Omental fat pad (tissue), 4 donors: Measurements from ENCODE around the gene ZNF700. TPM values are rescaled to one million over a fixed set of nuclear protein-coding genes. Genes with fewer than 3 reads are reported as not detected.

Source experiments
- ATAC-seq: fragments of 150-250 bp; one replicate; pipeline ENCODE4 v1.9.1; 2016; ENCODE audit warnings: mild to moderate bottlenecking, moderate library complexity; ENCODE audit not compliant: low FRiP score
- DNase-seq: peaks from one replicate; pipeline ENCODE4 v3.0.0-alpha.2; 2019; ENCODE audit warnings: low spot score
- CTCF ChIP-seq, 3 donors: fragments of 450-650 bp; IDR thresholded peaks; one replicate each; pipeline ENCODE4 v1.5.1; 2016 to 2017; ENCODE audit warnings: antibody characterized with exemption in 3 of 3, mild to moderate bottlenecking in 3 of 3, moderate library complexity in 2 of 3
- small RNA-seq: library from RNA; depleted of rRNA; stranded (forward); fragments of <200 nt; gene quantifications from one replicate; pipeline ENCODE3, GENCODE V24; 2016
- total RNA-seq, 4 donors: library from RNA; depleted of rRNA; stranded (reverse); fragments of >200 nt; gene quantifications; one replicate each; pipeline ENCODE4 v1.1.0, GENCODE V29; 2016

ZNF700 gene
- total RNA-seq, 4 donors from 2014 or later: 8.3 to 26.5 (median 10.4) TPM

- ATAC-seq (no peak), DNase-seq (no peak)
- TF ChIP-seq CTCF (IDR thresholded peaks at IDR 0.05): no peak
Measured at GRCh38 chr19:11995174-11995573, 70.3 kb downstream of the ZNF700 start.

Small RNA genes within 50 kb of the gene (small RNA-seq; reads per million reads assigned to genes)
- gene RNA5SP464: not detected

Other genes starting within 250 kb of the ZNF700 start
- gene ZNF823, start 186.2 kb upstream of the ZNF700 start, total RNA-seq: 10 to 100 TPM in 1 of 4 donors, 1 to 10 TPM in 3; 3.4 to 14.2 (median 5.4) TPM
- 10 to 100 TPM in 1 of 4 donors, 1 to 10 TPM in 3; 2.6 to 12.8 (median 4.6) TPM for gene ZNF441, start 158.1 kb upstream of the ZNF700 start, total RNA-seq
- gene ZNF491, start 126.6 kb upstream of the ZNF700 start, total RNA-seq: 1 to 10 TPM in 1 of 4 donors, under 1 TPM in 3; 0.36 to 3.9 (median 0.76) TPM
- 10 to 100 TPM in 2 of 4 donors, 1 to 10 TPM in 2; 7.1 to 13.9 (median 9.2) TPM for gene ZNF440, start 110.8 kb upstream of the ZNF700 start, total RNA-seq
- 1 to 10 TPM; 1.6 to 8.2 (median 2.6) TPM for gene ZNF439, start 76.4 kb upstream of the ZNF700 start, total RNA-seq
- gene ZNF69, start 37.3 kb upstream of the ZNF700 start, total RNA-seq: 10 to 100 TPM in 1 of 4 donors, 1 to 10 TPM in 3; 3.4 to 13.6 (median 7.2) TPM
- 1 to 10 TPM; 1.9 to 8.0 (median 3.6) TPM for gene ZNF763, start 39.9 kb downstream of the ZNF700 start, total RNA-seq
- gene ZNF433, start 110.6 kb downstream of the ZNF700 start, total RNA-seq: 1 to 10 TPM; 3.2 to 5.2 (median 3.5) TPM
- gene ZNF878, start 127.9 kb downstream of the ZNF700 start, total RNA-seq: 1 to 10 TPM in 2 of 4 donors, under 1 TPM in 1, not detected in 1; 0.19 to 2.4 (median 1.9) TPM
- gene ZNF844, start 139.6 kb downstream of the ZNF700 start, total RNA-seq: 10 to 100 TPM in 1 of 4 donors, 1 to 10 TPM in 3; 2.5 to 13.4 (median 4.8) TPM
- gene ZNF20, start 215.2 kb downstream of the ZNF700 start, total RNA-seq: 1 to 10 TPM; 1.7 to 4.5 (median 2.4) TPM
- gene ZNF625, start 231.6 kb downstream of the ZNF700 start, total RNA-seq: 1 to 10 TPM; 2.2 to 6.6 (median 3.7) TPM
- gene ZNF136, start 238.0 kb downstream of the ZNF700 start, total RNA-seq: 10 to 100 TPM in 1 of 4 donors, 1 to 10 TPM in 3; 4.8 to 10.4 (median 9.1) TPM